ENCODE measurements around the gene KIAA0232. TPM values are rescaled to one million over a fixed set of nuclear protein-coding genes. Genes with fewer than 3 reads are reported as not detected.
"Not testable (repeated sequence)": the region's sequence is repeated elsewhere in the genome, so short reads cannot be mapped to it uniquely, and the experiment has no call there.

Gene KIAA0232
- total RNA-seq, 2 donors from 2014 or later, result 16.1 to 16.7 TPM

DNA sequence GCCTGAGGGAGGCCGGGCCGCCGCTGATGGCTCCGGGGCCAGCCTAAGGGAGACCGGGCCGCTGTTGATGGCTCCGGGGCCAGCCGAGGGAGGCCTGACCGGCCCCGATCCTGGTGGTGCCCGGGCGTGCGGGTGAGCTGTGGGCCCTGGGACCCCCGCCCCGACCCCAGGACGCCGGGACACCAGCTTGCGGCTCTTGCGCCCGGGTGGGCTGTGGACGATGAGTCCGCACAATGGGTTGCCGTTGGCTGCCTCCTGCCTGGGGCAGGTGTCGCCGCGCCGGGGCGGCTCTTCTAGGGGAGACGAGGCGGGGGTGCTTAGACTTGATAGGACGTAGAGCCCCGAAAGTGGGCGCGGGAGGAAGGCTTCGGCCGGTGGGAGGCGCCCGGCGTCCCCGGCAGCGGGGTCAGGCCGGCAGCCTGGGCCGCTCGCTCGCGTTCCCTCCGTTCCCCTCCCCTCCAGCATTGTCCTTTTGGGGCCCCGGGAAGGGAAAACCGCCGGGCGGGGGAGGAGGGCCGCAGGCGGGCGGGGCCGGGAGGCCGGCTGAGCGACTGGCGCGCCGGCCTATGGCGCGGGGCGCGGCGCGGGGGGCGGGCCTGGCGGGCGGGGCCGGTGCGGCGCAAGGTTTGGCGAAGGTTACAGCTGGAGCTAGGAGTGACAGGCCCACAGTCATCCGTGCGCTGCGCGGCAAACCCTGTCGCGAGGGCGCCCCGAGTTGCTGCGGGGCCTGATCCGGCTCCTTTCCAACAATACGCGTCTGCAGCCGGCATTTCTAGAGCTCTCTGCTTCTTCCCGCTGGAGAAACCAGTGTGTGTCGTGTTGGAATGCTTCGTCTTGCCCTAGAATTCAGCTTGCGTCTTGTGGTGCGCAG lies 819 bp downstream of the KIAA0232 start:
- Mint-ChIP-seq H3K27me3 (no peaks in the 10 kb centered on the region), H3K27ac (peak overlapping the region; percentile 45), H3K4me3 (peak overlapping the region; percentile 88), H3K4me1 (peaks cover 38% of the 10 kb centered on the region), H3K36me3 (ENCODE audit: low read depth) (peaks cover 6% of the 10 kb centered on the region)
- ATAC-seq (peak; percentile 80), DNase-seq (peak; percentile 81 to 88 (median 87))
- no peaks in the 10 kb centered on the region for H3K9me3 ChIP-seq (ENCODE audit: control insufficient read depth, low read length, poor library complexity, severe bottlenecking)

- H3K9me3 ChIP-seq (ENCODE audit: control insufficient read depth, low read length, poor library complexity, severe bottlenecking), result no peaks in the 10 kb centered on the region
- Mint-ChIP-seq H3K27me3 (no peaks in the 10 kb centered on the region), H3K4me3 (no peak overlapping the region), H3K27ac (no peak overlapping the region), H3K4me1 (peaks cover 39% of the 10 kb centered on the region), H3K36me3 (ENCODE audit: low read depth) (peaks cover 6% of the 10 kb centered on the region)
- no peak for DNase-seq
- no peak for ATAC-seq
Observed at GRCh38 chr4:6785572-6785925, 3.0 kb downstream of the KIAA0232 start.

GRCh38 chr4:6788123-6788522 lies 5.6 kb downstream of the KIAA0232 start:
- H3K27me3 Mint-ChIP-seq, result no peaks in the 10 kb centered on the region
- peaks cover 46% of the 10 kb centered on the region for H3K4me1 Mint-ChIP-seq
- no peaks in the 10 kb centered on the region for H3K9me3 ChIP-seq (ENCODE audit: control insufficient read depth, low read length, poor library complexity, severe bottlenecking)
- ATAC-seq (no peak), DNase-seq (no peak)
- peak overlapping the region; percentile 32 for H3K27ac Mint-ChIP-seq
- peak overlapping the region; percentile 70 for H3K4me3 Mint-ChIP-seq
- H3K36me3 Mint-ChIP-seq (ENCODE audit: low read depth), result peaks cover 8% of the 10 kb centered on the region

- not testable (repeated sequence) for H3K9me3 ChIP-seq (ENCODE audit: control insufficient read depth, low read length, poor library complexity, severe bottlenecking); H3K27me3 Mint-ChIP-seq; ATAC-seq; DNase-seq; H3K27ac Mint-ChIP-seq
- Mint-ChIP-seq H3K36me3 (ENCODE audit: low read depth) (peaks cover 14% of the 10 kb centered on the region), H3K4me1 (peaks cover 53% of the 10 kb centered on the region), H3K4me3 (peak overlapping the region; percentile 53)
Observed at GRCh38 chr4:6791245-6791644, 8.7 kb downstream of the KIAA0232 start.

GRCh38 chr4:6791796-6792195 lies 9.3 kb downstream of the KIAA0232 start:
- H3K4me3 Mint-ChIP-seq, result peak overlapping the region; percentile 53
- ATAC-seq; H3K27me3 Mint-ChIP-seq; H3K9me3 ChIP-seq (ENCODE audit: control insufficient read depth, low read length, poor library complexity, severe bottlenecking); H3K27ac Mint-ChIP-seq; DNase-seq: not testable (repeated sequence)
- H3K36me3 Mint-ChIP-seq (ENCODE audit: low read depth), result peaks cover 14% of the 10 kb centered on the region
- H3K4me1 Mint-ChIP-seq, result peaks cover 55% of the 10 kb centered on the region

- ATAC-seq (no peak), DNase-seq (no peak)
- peaks cover 8% of the 10 kb centered on the region for H3K36me3 Mint-ChIP-seq (ENCODE audit: low read depth)
- H3K27me3 Mint-ChIP-seq, result no peaks in the 10 kb centered on the region
- no peak overlapping the region for H3K27ac Mint-ChIP-seq
- H3K4me1 Mint-ChIP-seq, result peaks cover 51% of the 10 kb centered on the region
- H3K4me3 Mint-ChIP-seq, result peak overlapping the region; percentile 56
- H3K9me3 ChIP-seq (ENCODE audit: control insufficient read depth, low read length, poor library complexity, severe bottlenecking), result no peaks in the 10 kb centered on the region
Observed at GRCh38 chr4:6794189-6794588, 11.7 kb downstream of the KIAA0232 start.

DNA sequence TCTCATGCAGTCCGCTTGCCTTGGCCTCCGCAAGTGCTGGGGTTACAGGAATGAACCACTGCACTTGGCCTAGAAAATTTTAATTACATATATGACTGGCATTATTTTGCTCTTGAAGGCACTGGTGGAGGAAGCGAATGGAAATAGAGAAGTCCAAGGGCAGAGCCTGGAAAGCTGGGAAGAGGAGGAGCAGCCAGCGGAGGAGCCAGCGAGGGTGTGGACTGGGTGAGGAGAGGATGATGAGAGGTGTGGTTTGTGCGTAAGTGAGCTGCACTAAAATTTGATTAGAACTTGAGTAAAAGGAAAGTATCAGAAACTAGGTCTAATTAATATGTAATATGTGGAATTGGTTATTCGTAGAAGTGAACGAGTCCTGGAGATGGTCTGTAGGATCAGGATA lies 13.3 kb downstream of the KIAA0232 start:
- no peaks in the 10 kb centered on the region for H3K9me3 ChIP-seq (ENCODE audit: control insufficient read depth, low read length, poor library complexity, severe bottlenecking)
- DNase-seq (no peak), ATAC-seq (no peak)
- H3K27ac Mint-ChIP-seq, result no peak overlapping the region
- H3K27me3 Mint-ChIP-seq, result no peaks in the 10 kb centered on the region
- H3K4me3 Mint-ChIP-seq, result no peak overlapping the region
- peaks cover 8% of the 10 kb centered on the region for H3K36me3 Mint-ChIP-seq (ENCODE audit: low read depth)
- peaks cover 51% of the 10 kb centered on the region for H3K4me1 Mint-ChIP-seq

DNA sequence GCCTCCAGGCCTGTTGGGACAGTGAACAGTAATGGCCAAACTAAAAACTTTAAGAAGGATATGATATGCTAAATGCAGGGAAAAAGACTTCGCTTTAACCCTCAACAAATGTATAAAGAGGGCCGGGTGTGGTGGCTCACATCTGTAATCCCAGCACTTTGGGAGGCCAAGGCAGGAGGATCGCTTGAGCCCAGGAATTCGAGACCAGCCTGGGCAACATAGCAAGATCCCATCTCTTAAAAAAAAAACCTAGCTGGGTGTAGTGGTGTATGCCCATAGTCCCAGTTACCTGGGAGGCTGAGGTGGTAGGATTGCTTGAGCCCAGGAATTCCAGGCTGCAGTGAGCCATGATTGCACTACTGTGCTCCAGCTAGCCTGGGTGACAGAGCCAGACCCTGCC lies 14.8 kb downstream of the KIAA0232 start:
- not testable (repeated sequence) for H3K9me3 ChIP-seq (ENCODE audit: control insufficient read depth, low read length, poor library complexity, severe bottlenecking); H3K27ac Mint-ChIP-seq; DNase-seq; ATAC-seq; H3K36me3 Mint-ChIP-seq (ENCODE audit: low read depth); H3K27me3 Mint-ChIP-seq; H3K4me3 Mint-ChIP-seq
- H3K4me1 Mint-ChIP-seq, result peaks cover 43% of the 10 kb centered on the region

DNA sequence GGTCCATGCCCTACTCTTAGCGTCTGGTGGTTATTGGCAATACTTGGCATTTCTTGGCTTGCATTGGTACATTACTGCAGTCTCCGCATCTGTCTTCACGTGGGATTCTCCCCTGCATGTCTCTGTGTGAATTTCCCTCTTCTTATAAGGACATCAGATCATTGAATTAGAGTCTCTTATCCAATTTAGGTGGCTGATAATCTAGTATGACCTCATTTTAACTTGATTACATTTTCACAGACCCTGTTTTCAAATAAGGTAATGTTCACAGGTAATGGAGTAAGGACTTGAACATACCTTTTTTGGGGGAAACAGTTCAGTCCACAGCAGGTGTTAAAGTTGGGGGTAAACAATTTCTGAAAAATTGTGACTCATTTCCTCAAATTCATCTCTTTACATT lies 16.6 kb downstream of the KIAA0232 start:
- Mint-ChIP-seq H3K27ac (no peak overlapping the region), H3K4me1 (peaks cover 38% of the 10 kb centered on the region), H3K36me3 (ENCODE audit: low read depth) (peaks cover 9% of the 10 kb centered on the region), H3K27me3 (no peaks in the 10 kb centered on the region), H3K4me3 (no peak overlapping the region)
- no peaks in the 10 kb centered on the region for H3K9me3 ChIP-seq (ENCODE audit: control insufficient read depth, low read length, poor library complexity, severe bottlenecking)
- no peak for DNase-seq
- no peak for ATAC-seq

DNA sequence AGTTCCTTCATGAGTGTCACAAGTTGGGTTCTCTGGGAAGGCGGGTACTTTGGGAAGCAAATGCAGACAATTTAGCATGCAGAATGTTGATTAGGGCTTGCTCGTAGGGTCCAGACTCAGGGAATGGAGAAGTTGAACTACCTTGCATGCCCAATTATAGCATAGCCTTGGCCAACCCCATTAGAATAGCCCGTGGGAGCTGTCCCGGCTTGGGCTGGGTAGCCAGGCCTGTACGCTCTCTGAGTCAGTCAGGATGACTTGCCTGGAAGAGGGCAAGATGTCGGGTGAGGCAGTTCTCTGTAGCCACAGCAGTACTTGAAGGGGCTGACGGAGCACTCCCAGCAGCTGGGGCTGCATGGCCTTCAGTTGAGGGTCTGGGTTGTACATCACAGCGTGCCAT lies 19.5 kb downstream of the KIAA0232 start:
- H3K9me3 ChIP-seq (ENCODE audit: control insufficient read depth, low read length, poor library complexity, severe bottlenecking), result no peaks in the 10 kb centered on the region
- no peak overlapping the region for H3K4me3 Mint-ChIP-seq
- peaks cover 3% of the 10 kb centered on the region for H3K36me3 Mint-ChIP-seq (ENCODE audit: low read depth)
- no peaks in the 10 kb centered on the region for H3K27me3 Mint-ChIP-seq
- H3K27ac Mint-ChIP-seq, result no peak overlapping the region
- peaks cover 36% of the 10 kb centered on the region for H3K4me1 Mint-ChIP-seq
- DNase-seq (no peak), ATAC-seq (no peak)

DNA sequence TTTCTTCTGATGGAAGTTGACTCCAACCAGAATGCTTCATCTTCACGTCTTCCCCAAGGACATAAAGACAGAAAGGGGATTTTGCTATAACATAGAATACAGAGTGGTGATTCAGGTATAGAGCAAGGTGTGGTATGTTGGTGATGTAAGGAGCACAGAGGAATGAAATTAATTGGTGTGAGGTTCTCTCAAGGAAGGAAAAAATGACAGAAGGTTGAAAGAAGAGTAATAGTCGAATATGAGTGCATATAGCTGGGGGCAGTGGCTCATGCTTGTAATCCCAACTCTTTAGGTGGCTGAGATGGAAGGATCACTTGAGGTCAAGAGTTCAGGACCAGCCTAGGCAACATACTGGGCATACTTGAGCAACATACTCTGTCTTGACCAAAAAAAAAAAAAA lies 20.1 kb downstream of the KIAA0232 start:
- no peak overlapping the region for H3K27ac Mint-ChIP-seq
- H3K9me3 ChIP-seq (ENCODE audit: control insufficient read depth, low read length, poor library complexity, severe bottlenecking), result no peaks in the 10 kb centered on the region
- H3K36me3 Mint-ChIP-seq (ENCODE audit: low read depth), result peaks cover 3% of the 10 kb centered on the region
- DNase-seq, result no peak
- peaks cover 36% of the 10 kb centered on the region for H3K4me1 Mint-ChIP-seq
- no peak overlapping the region for H3K4me3 Mint-ChIP-seq
- ATAC-seq, result no peak
- H3K27me3 Mint-ChIP-seq, result no peaks in the 10 kb centered on the region

- H3K4me1 Mint-ChIP-seq, result peaks cover 33% of the 10 kb centered on the region
- H3K27ac Mint-ChIP-seq, result no peak overlapping the region
- H3K9me3 ChIP-seq (ENCODE audit: control insufficient read depth, low read length, poor library complexity, severe bottlenecking), result no peaks in the 10 kb centered on the region
- peaks cover 3% of the 10 kb centered on the region for H3K36me3 Mint-ChIP-seq (ENCODE audit: low read depth)
- no peaks in the 10 kb centered on the region for H3K27me3 Mint-ChIP-seq
- ATAC-seq (no peak), DNase-seq (no peak)
- no peak overlapping the region for H3K4me3 Mint-ChIP-seq
Observed at GRCh38 chr4:6803246-6803645, 20.7 kb downstream of the KIAA0232 start.

- no peaks in the 10 kb centered on the region for H3K27me3 Mint-ChIP-seq
- DNase-seq (no peak), ATAC-seq (no peak)
- H3K4me3 Mint-ChIP-seq, result no peak overlapping the region
- H3K4me1 Mint-ChIP-seq, result peaks cover 28% of the 10 kb centered on the region
- no peaks in the 10 kb centered on the region for H3K9me3 ChIP-seq (ENCODE audit: control insufficient read depth, low read length, poor library complexity, severe bottlenecking)
- peaks cover 3% of the 10 kb centered on the region for H3K36me3 Mint-ChIP-seq (ENCODE audit: low read depth)
- no peak overlapping the region for H3K27ac Mint-ChIP-seq
Observed at GRCh38 chr4:6804082-6804752, 21.7 kb downstream of the KIAA0232 start.
